MM.1S (cell line): ENCODE data around the gene NTM.

ENCODE experiments used
- DNase-seq: peaks from one replicate; pipeline ENCODE4 v3.0.0-alpha.2; 2015
- H2AFZ ChIP-seq: fragments of 300-600 bp; sonication (generic); 2 replicates; pipeline ENCODE4 v1.6.0; 2016; ENCODE audit warnings: antibody characterized with exemption, low read length
- H3F3A ChIP-seq: fragments of 300-600 bp; sonication (generic); 2 replicates; pipeline ENCODE4 v1.6.1; 2016; ENCODE audit warnings: mild to moderate bottlenecking, antibody characterized with exemption, low read length, moderate library complexity, mixed read lengths; ENCODE audit not compliant: insufficient read depth
- H3K27ac ChIP-seq: fragments of 300-600 bp; sonication (generic); 2 replicates; pipeline ENCODE4 v1.5.1; 2016; ENCODE audit warnings: mild to moderate bottlenecking, low read length
- H3K27me3 ChIP-seq: fragments of 300-600 bp; sonication (generic); replicated peaks from 2 replicates; pipeline ENCODE4 v1.6.0; 2016; ENCODE audit warnings: low read length; ENCODE audit not compliant: insufficient read depth
- H3K36me3 ChIP-seq: fragments of 300-600 bp; sonication (generic); replicated peaks from 2 replicates; pipeline ENCODE4 v1.6.1; 2016; ENCODE audit warnings: mild to moderate bottlenecking, low read length, mixed read lengths; ENCODE audit not compliant: insufficient read depth
- H3K4me1 ChIP-seq: fragments of 300-600 bp; sonication (generic); 2 replicates; pipeline ENCODE4 v1.6.1; 2016; ENCODE audit warnings: low read length, mixed read lengths
- H3K4me2 ChIP-seq: fragments of 300-600 bp; sonication (generic); 2 replicates; pipeline ENCODE4 v1.6.0; 2016; ENCODE audit warnings: low read depth, low read length
- H3K4me3 ChIP-seq: fragments of 300-600 bp; sonication (generic); 2 replicates; pipeline ENCODE4 v1.5.1; 2016; ENCODE audit warnings: low read length, mixed read lengths
- H3K79me2 ChIP-seq: fragments of 300-600 bp; sonication (generic); 2 replicates; pipeline ENCODE4 v1.6.1; 2016; ENCODE audit warnings: mixed run types, low read length, mixed read lengths
- H3K9ac ChIP-seq: fragments of 300-600 bp; sonication (generic); 2 replicates; pipeline ENCODE4 v1.6.1; 2016; ENCODE audit warnings: low read length, mixed read lengths
- H3K9me2 ChIP-seq: fragments of 300-600 bp; sonication (generic); replicated peaks from 2 replicates; pipeline ENCODE4 v1.6.1; 2016; ENCODE audit warnings: mild to moderate bottlenecking, low read length, mixed read lengths; ENCODE audit not compliant: insufficient read depth
- H3K9me3 ChIP-seq: fragments of 300-600 bp; sonication (generic); replicated peaks from 2 replicates; pipeline ENCODE4 v1.6.1; 2016; ENCODE audit warnings: mild to moderate bottlenecking, low read length, mixed read lengths; ENCODE audit not compliant: insufficient read depth
- H4K20me1 ChIP-seq: fragments of 300-600 bp; sonication (generic); 2 replicates; pipeline ENCODE4 v1.6.1; 2016; ENCODE audit warnings: mild to moderate bottlenecking, low read length, moderate library complexity, mixed read lengths; ENCODE audit not compliant: insufficient read depth
- EZH2 ChIP-seq: fragments of 300-600 bp; sonication (generic); optimal IDR thresholded peaks from 2 replicates; pipeline ENCODE3; 2017; ENCODE audit warnings: low read depth, mild to moderate bottlenecking, antibody characterized with exemption, low read length, mixed read lengths
- EZH2phosphoT487 ChIP-seq: fragments of 300-600 bp; sonication (generic); IDR thresholded peaks from 2 replicates; pipeline ENCODE4 v1.6.1; 2018; ENCODE audit warnings: antibody characterized with exemption, low read length
- TF ChIP-seq, protein P1 (sequence below): fragments of 300-600 bp; sonication (generic); IDR thresholded peaks from 2 replicates; pipeline ENCODE4 v1.5.1; 2016; ENCODE audit warnings: antibody characterized with exemption, low read length, mixed read lengths

Gene NTM

DNA sequence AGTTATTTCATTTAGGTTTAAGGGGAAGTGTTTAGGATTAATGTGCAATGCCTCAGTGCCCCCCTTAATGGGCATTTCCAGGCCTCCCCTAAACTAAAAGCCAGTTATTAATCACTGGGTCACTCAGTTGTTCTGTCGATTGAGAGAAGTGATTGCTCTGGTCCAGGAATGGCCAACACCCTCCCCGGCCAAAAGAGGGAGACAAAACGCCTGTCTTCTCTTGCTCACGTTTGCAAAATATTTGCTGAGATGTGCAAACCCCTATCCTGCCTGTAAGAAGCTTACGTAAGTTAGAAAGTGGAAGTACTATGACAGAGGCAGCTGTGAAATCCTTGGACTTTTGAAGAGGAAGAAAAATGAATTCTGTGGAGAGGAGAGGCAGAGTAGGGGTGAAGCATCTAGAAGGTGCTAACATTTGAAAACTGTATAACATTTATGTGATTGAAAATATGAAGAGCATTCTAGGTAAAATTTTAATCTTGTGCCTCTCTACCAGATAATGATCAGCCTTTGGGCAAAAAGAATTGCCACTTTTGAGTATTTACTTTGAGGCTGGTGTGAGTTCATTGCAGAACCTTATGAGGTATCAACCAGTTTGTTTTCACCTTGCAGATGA lies 37.7 kb downstream of the NTM start:
- H3K79me2 ChIP-seq = no peaks in the 10 kb centered on the region
- peak overlapping the region; percentile 19; the same call in 1 of the 2 replicates for H3K4me2 ChIP-seq
- H3K9ac ChIP-seq = no peak overlapping the region
- peaks cover 10% of the 10 kb centered on the region for H3K4me1 ChIP-seq
- H3K9me2 ChIP-seq = no peaks in the 10 kb centered on the region
- H3K36me3 ChIP-seq = no peaks in the 10 kb centered on the region
- H2AFZ ChIP-seq = no peak overlapping the region
- no peaks in the 10 kb centered on the region for H3F3A ChIP-seq
- TF ChIP-seq, protein P1, sequence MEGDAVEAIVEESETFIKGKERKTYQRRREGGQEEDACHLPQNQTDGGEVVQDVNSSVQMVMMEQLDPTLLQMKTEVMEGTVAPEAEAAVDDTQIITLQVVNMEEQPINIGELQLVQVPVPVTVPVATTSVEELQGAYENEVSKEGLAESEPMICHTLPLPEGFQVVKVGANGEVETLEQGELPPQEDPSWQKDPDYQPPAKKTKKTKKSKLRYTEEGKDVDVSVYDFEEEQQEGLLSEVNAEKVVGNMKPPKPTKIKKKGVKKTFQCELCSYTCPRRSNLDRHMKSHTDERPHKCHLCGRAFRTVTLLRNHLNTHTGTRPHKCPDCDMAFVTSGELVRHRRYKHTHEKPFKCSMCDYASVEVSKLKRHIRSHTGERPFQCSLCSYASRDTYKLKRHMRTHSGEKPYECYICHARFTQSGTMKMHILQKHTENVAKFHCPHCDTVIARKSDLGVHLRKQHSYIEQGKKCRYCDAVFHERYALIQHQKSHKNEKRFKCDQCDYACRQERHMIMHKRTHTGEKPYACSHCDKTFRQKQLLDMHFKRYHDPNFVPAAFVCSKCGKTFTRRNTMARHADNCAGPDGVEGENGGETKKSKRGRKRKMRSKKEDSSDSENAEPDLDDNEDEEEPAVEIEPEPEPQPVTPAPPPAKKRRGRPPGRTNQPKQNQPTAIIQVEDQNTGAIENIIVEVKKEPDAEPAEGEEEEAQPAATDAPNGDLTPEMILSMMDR = peak; percentile 90
- TF ChIP-seq EZH2phosphoT487 = no peak
- no peaks in the 10 kb centered on the region for H4K20me1 ChIP-seq
- no peak overlapping the region for H3K27ac ChIP-seq
- no peak overlapping the region for H3K4me3 ChIP-seq
- H3K9me3 ChIP-seq = no peaks in the 10 kb centered on the region
- no peaks in the 10 kb centered on the region for H3K27me3 ChIP-seq
- DNase-seq = peak; percentile 79

GRCh38 chr11:131409345-131409744 lies 38.9 kb downstream of the NTM start:
- no peaks in the 10 kb centered on the region for H3K36me3 ChIP-seq
- H3K27me3 ChIP-seq = no peaks in the 10 kb centered on the region
- H3K9me2 ChIP-seq = no peaks in the 10 kb centered on the region
- H2AFZ ChIP-seq = peak overlapping the region; percentile 45
- H4K20me1 ChIP-seq = no peaks in the 10 kb centered on the region
- H3K9ac ChIP-seq = no peak overlapping the region
- H3K4me2 ChIP-seq = 0 out of 2 replicates have a peak overlapping the region, but pooled peaks have one; percentile 2
- no peaks in the 10 kb centered on the region for H3K9me3 ChIP-seq
- H3K4me3 ChIP-seq = no peak overlapping the region
- H3K27ac ChIP-seq = peak overlapping the region; percentile 21; the same call in 1 of the 2 replicates
- DNase-seq = peak; percentile 32
- TF ChIP-seq EZH2phosphoT487 (no peak), EZH2 (no peak)
- TF ChIP-seq, protein P1 = no peak
- peaks cover 10% of the 10 kb centered on the region for H3K4me1 ChIP-seq
- H3K79me2 ChIP-seq = no peaks in the 10 kb centered on the region
- H3F3A ChIP-seq = no peaks in the 10 kb centered on the region

GRCh38 chr11:131411636-131412035 lies 41.2 kb downstream of the NTM start:
- Histone ChIP-seq H3K9ac (no peak overlapping the region), H3K4me3 (no peak overlapping the region), H3K27ac (no peak overlapping the region), H4K20me1 (no peaks in the 10 kb centered on the region), H3K36me3 (no peaks in the 10 kb centered on the region), H3K4me1 (peaks cover 10% of the 10 kb centered on the region), H3K9me3 (no peaks in the 10 kb centered on the region), H3K79me2 (no peaks in the 10 kb centered on the region), H3K9me2 (no peaks in the 10 kb centered on the region), H3K27me3 (no peaks in the 10 kb centered on the region), H3K4me2 (no peak overlapping the region), H3F3A (no peaks in the 10 kb centered on the region), H2AFZ (no peak overlapping the region)
- no peak for TF ChIP-seq EZH2phosphoT487
- DNase-seq = no peak

- H3K4me3 ChIP-seq = no peak overlapping the region
- no peaks in the 10 kb centered on the region for H3K36me3 ChIP-seq
- H3K27ac ChIP-seq = no peak overlapping the region
- TF ChIP-seq, protein P1 = no peak
- TF ChIP-seq EZH2 = no peak
- TF ChIP-seq EZH2phosphoT487 = no peak
- H3K79me2 ChIP-seq = no peaks in the 10 kb centered on the region
- H3K27me3 ChIP-seq = no peaks in the 10 kb centered on the region
- no peak overlapping the region for H2AFZ ChIP-seq
- H3K9me2 ChIP-seq = no peaks in the 10 kb centered on the region
- no peaks in the 10 kb centered on the region for H3F3A ChIP-seq
- H3K9ac ChIP-seq = no peak overlapping the region
- H4K20me1 ChIP-seq = no peaks in the 10 kb centered on the region
- H3K9me3 ChIP-seq = no peaks in the 10 kb centered on the region
- no peak overlapping the region for H3K4me2 ChIP-seq
- DNase-seq = no peak
- H3K4me1 ChIP-seq = peaks cover 10% of the 10 kb centered on the region
These were observed 41.6 kb downstream of the NTM start for GRCh38 chr11:131412061-131412460.
